Measurements from ENCODE around the gene SLC5A10. TPM values are rescaled to one million over a fixed set of nuclear protein-coding genes. Genes with fewer than 3 reads are reported as not detected.

SLC5A10 gene
- total and polyA plus RNA-seq, 8 donors: 0.60 to 1.0 (median 0.77) TPM; not detected in 2

DNA sequence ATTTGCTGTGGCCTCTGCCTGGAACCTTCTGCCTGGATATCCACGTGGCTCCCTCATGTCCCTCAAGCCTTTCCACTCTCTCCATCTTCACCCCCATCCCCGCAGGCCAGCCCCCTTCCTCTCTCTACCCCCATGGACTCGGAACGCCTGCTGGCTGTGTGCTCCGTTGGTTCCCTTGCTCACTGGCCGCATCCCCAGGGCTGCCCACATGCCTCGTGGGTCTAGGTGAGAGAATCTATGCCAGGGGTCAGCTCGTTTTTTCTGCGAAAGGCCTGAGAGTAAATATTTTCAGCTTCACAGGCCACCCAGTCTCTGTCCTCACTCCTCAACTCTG is 12.0 kb downstream of the SLC5A10 start:
- Histone ChIP-seq H3K4me1 (peaks cover 0 to 18% of the 10 kb centered on the region in 2 donors), H3K27me3 (no peaks in the 10 kb centered on the region), H3K4me3 (no peak overlapping the region), H3K27ac (no peak overlapping the region), H3K36me3 (no peaks in the 10 kb centered on the region), H3K9me3 (no peaks in the 10 kb centered on the region)
- TF ChIP-seq, protein P1, sequence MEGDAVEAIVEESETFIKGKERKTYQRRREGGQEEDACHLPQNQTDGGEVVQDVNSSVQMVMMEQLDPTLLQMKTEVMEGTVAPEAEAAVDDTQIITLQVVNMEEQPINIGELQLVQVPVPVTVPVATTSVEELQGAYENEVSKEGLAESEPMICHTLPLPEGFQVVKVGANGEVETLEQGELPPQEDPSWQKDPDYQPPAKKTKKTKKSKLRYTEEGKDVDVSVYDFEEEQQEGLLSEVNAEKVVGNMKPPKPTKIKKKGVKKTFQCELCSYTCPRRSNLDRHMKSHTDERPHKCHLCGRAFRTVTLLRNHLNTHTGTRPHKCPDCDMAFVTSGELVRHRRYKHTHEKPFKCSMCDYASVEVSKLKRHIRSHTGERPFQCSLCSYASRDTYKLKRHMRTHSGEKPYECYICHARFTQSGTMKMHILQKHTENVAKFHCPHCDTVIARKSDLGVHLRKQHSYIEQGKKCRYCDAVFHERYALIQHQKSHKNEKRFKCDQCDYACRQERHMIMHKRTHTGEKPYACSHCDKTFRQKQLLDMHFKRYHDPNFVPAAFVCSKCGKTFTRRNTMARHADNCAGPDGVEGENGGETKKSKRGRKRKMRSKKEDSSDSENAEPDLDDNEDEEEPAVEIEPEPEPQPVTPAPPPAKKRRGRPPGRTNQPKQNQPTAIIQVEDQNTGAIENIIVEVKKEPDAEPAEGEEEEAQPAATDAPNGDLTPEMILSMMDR (IDR thresholded peaks at IDR 0.05): no peak
- DNase-seq (no peak), ATAC-seq (no peak)
- intact Hi-C loops (cut with DNase I): no loop called here

GRCh38 chr17:18964550-18964949 is 12.6 kb downstream of the SLC5A10 start:
- no peaks in the 10 kb centered on the region for H3K9me3 ChIP-seq
- TF ChIP-seq, protein P1 (IDR thresholded peaks at IDR 0.05): no peak
- ATAC-seq: no peak
- H3K36me3 ChIP-seq: no peaks in the 10 kb centered on the region
- no peaks in the 10 kb centered on the region for H3K27me3 ChIP-seq
- H3K4me1 ChIP-seq: peaks cover 0 to 22% of the 10 kb centered on the region in 2 donors
- H3K4me3 ChIP-seq: no peak overlapping the region
- intact Hi-C loops (cut with DNase I): no loop called here
- DNase-seq: peak in 1 of 4 donors; percentile 34
- H3K27ac ChIP-seq: no peak overlapping the region

DNA sequence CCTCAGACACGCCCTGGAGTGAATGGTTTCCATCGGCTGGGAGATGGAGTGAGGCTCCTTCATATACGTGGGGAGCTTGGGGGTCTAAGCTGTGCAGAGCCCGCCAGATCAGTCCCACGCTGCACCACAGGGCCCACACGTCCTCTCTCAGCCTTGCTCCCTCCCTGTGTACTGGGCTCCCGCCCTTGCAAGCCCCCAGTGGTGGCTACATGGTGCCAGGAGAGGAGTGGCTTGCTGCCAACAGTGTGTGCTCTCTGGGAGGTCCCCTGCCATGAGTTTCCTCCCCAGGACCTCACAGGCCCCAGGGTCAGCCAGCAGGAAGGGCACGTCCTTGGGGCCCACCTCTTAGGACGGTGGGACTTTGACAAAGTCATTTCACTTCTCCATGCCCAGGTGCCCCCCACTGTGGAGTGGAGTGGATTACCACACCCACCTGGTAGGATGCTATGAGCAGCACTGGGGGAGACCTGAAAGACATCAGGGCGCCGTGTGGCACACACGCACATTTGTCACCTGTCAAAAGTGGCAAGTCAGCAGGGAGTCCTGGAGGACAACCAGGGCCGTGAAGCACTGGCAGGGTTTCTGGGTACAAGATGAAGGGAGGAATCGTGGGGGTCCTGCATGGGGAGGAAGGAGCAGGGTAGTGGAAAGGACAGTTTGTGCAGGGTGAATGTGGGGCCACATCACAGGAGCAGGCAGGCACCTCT is 13.7 kb downstream of the SLC5A10 start:
- H3K9me3 ChIP-seq: no peaks in the 10 kb centered on the region
- DNase-seq (peak in 1 of 4 donors; percentile 40), ATAC-seq (no peak)
- H3K27ac ChIP-seq: no peak overlapping the region
- H3K4me3 ChIP-seq: no peak overlapping the region
- TF ChIP-seq, protein P1 (IDR thresholded peaks at IDR 0.05): no peak
- H3K36me3 ChIP-seq: peaks cover 0 to 7% of the 10 kb centered on the region in 2 donors
- peaks cover 0 to 28% of the 10 kb centered on the region in 2 donors for H3K4me1 ChIP-seq
- intact Hi-C loops (cut with DNase I): no loop called here
- H3K27me3 ChIP-seq: no peaks in the 10 kb centered on the region

DNA sequence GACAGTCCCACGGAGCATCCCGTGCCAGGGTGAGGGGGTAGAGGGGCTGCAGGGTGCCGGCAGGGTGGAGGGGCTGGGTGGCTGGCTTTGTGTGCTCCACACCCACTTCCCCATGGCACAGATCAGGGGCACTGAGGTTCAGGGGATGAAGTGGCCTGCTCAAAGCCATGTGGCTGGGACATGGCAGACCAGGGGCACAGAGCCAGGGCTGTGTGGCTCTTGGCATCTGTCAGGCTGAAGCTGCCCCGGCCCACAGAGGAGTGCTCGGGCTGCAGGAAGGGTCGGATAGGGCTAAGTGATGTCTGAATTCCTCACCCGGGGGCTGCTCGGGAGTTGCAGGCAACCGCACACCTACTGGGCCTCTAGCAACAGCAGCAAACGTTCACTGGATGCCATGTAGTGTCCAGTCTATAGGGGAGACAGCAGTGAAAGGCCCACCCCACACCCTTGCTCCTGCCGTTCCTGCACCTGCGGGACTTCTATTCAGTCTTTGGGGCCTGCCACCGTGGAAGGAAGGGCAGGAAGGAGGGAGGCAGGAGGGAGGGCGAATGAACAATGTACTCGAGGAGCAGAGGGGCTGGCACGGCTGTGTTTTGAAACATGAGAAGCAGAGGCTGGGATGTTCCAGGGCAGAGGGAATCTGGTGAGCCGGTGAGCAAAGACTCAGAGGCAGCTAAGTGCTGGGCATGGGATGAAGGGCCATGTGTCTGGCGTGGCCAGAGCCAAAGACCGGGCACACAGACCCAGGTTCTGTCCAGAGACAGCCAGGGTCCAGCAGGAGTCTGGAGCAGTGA is 15.1 kb downstream of the SLC5A10 start:
- Histone ChIP-seq H3K27ac (no peak overlapping the region), H3K27me3 (no peaks in the 10 kb centered on the region), H3K4me3 (no peak overlapping the region), H3K9me3 (no peaks in the 10 kb centered on the region), H3K4me1 (peaks cover 0 to 28% of the 10 kb centered on the region in 2 donors), H3K36me3 (peaks cover 0 to 21% of the 10 kb centered on the region in 2 donors)
- TF ChIP-seq, protein P1 (IDR thresholded peaks at IDR 0.05): no peak
- ATAC-seq: no peak
- intact Hi-C loops (cut with DNase I): no loop called here
- peak in 1 of 4 donors; percentile 40 for DNase-seq

- H3K27ac ChIP-seq: peak overlapping the region in 1 of 2 donors; percentile 21
- no peaks in the 10 kb centered on the region for H3K9me3 ChIP-seq
- H3K4me1 ChIP-seq: peaks cover 0 to 28% of the 10 kb centered on the region in 2 donors
These were observed 16.0 kb downstream of the SLC5A10 start for GRCh38 chr17:18967916-18968315.

More at GRCh38 chr17:18967916-18968315, 16.0 kb downstream of the SLC5A10 start:
- ATAC-seq (no peak), DNase-seq (peak in 1 of 4 donors; percentile 44)
- H3K36me3 ChIP-seq: peaks cover 0 to 23% of the 10 kb centered on the region in 2 donors
- intact Hi-C loops (cut with DNase I): no loop called here
- H3K27me3 ChIP-seq: no peaks in the 10 kb centered on the region
- TF ChIP-seq, protein P1 (IDR thresholded peaks at IDR 0.05): no peak
- no peak overlapping the region for H3K4me3 ChIP-seq

Measured in left lung (tissue), 10 donors.